Skeletal muscle satellite cell (primary cell): ENCODE data around the gene NFE2L2.

Source experiments
- H3K27me3 ChIP-seq: 2 replicates; pipeline ENCODE4 v1.7.0; 2013; ENCODE audit warnings: low read length; ENCODE audit not compliant: control insufficient read depth, insufficient read depth
- H3K36me3 ChIP-seq: 2 replicates; pipeline ENCODE4 v1.7.0; 2013; ENCODE audit warnings: mild to moderate bottlenecking, control low read depth, low read length; ENCODE audit not compliant: insufficient read depth
- H3K4me1 ChIP-seq: 2 replicates; pipeline ENCODE4 v1.7.0; 2013; ENCODE audit warnings: low read length; ENCODE audit not compliant: control insufficient read depth, insufficient read depth
- H3K4me2 ChIP-seq: 2 replicates; pipeline ENCODE4 v1.7.0; 2013; ENCODE audit warnings: mild to moderate bottlenecking, low read length
- H3K4me3 ChIP-seq: 2 replicates; pipeline ENCODE4 v1.7.0; 2013; ENCODE audit warnings: low read length
- H3K9ac ChIP-seq: 2 replicates; pipeline ENCODE4 v1.7.0; 2013; ENCODE audit warnings: mild to moderate bottlenecking, low read depth, low read length, moderate library complexity
- H3K9me3 ChIP-seq: replicated peaks from 2 replicates; pipeline ENCODE4 v1.7.0; 2013; ENCODE audit warnings: mild to moderate bottlenecking, control low read depth, low read length

Gene NFE2L2

DNA sequence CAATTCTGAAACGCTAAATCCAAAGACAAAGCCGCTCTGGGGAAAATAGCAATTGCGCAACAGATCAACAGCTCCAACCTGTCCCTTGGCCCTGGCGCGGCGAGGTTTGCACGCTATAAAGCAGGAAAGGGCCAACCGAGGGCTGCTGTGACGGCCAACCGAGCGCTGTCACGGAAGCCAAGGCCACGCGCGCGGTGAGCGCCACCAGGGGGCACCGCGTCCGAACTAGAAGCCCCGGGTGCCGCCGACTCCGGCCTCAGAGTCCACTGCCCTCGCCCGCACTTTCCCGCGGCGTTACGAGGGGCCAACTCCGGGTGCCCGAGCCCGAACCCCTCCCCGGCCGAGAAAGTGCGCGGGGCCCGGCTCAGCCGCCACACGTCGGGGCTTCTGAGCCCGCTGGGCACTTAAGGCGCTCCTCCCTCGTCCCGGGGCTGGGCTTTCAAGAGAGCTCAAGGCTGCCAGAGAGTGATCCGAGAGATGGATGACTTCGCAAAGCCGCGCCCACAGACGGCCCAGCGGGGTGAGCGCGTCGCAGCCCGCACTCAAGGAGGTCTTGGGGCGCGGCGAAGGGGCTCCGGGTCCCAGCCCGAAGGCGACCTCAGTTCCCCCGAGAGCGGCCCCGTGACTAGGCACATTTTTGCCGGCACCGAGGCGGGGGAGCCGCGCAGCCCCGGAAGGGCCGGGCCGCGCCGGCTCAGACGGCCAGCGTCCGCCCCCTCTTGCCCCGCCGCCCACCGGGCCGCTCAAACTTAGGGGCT lies 897 bp downstream of the NFE2L2 start:
- H3K27me3 ChIP-seq, result no peaks in the 10 kb centered on the region
- H3K9ac ChIP-seq, result peak overlapping the region; percentile 98
- peaks cover 35% of the 10 kb centered on the region for H3K4me1 ChIP-seq
- peak overlapping the region; percentile 89 for H3K4me3 ChIP-seq
- no peaks in the 10 kb centered on the region for H3K9me3 ChIP-seq
- H3K4me2 ChIP-seq, result peak overlapping the region; percentile 99
- H3K36me3 ChIP-seq, result peaks cover 3% of the 10 kb centered on the region

DNA sequence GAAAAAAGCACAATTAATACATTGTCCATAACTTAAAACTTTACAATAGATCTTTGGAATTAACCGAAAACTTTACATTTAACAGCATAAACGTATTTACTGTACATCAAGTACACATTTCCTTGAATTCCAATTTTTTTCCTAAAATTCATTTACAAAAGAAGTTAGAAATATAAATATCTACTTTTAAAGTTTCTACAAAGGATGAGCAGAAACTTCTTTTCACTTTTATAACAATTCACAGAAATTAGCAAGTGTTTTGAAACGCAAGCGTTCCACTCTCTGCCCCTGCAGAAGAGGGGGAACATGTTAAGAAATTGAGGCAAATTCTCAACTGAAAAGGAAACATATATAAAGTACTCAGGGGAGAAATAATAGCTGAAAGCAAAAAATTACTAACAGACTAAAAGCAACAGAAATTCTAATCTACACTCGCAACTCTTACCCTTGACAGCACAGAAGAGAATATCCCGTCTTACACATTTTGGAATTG lies 1.5 kb downstream of the NFE2L2 start:
- peaks cover 7% of the 10 kb centered on the region for H3K36me3 ChIP-seq
- no peaks in the 10 kb centered on the region for H3K9me3 ChIP-seq
- peaks cover 35% of the 10 kb centered on the region for H3K4me1 ChIP-seq
- no peaks in the 10 kb centered on the region for H3K27me3 ChIP-seq
- H3K4me2 ChIP-seq, result peak overlapping the region; percentile 93
- H3K4me3 ChIP-seq, result peak overlapping the region; percentile 89
- peak overlapping the region; percentile 98 for H3K9ac ChIP-seq

GRCh38 chr2:177262092-177262491 lies 2.4 kb downstream of the NFE2L2 start:
- peak overlapping the region; percentile 93 for H3K4me2 ChIP-seq
- peak overlapping the region; percentile 98 for H3K9ac ChIP-seq

GRCh38 chr2:177261116-177262060 lies 3.1 kb downstream of the NFE2L2 start:
- Histone ChIP-seq H3K4me3 (peak overlapping the region; percentile 89), H3K4me2 (peak overlapping the region; percentile 93)

More at GRCh38 chr2:177262092-177262491, 2.4 kb downstream of the NFE2L2 start:
- H3K36me3 ChIP-seq, result peaks cover 9% of the 10 kb centered on the region
- H3K27me3 ChIP-seq, result no peaks in the 10 kb centered on the region
- peaks cover 38% of the 10 kb centered on the region for H3K4me1 ChIP-seq
- H3K4me3 ChIP-seq, result peak overlapping the region; percentile 89
- H3K9me3 ChIP-seq, result no peaks in the 10 kb centered on the region

GRCh38 chr2:177260379-177260778 lies 4.1 kb downstream of the NFE2L2 start:
- Histone ChIP-seq H3K27me3 (no peaks in the 10 kb centered on the region), H3K4me3 (peak overlapping the region; percentile 89), H3K36me3 (peaks cover 17% of the 10 kb centered on the region), H3K9me3 (no peaks in the 10 kb centered on the region), H3K4me1 (peaks cover 38% of the 10 kb centered on the region), H3K4me2 (peak overlapping the region; percentile 93), H3K9ac (no peak overlapping the region)

More at GRCh38 chr2:177261116-177262060, 3.1 kb downstream of the NFE2L2 start:
- Histone ChIP-seq H3K36me3 (peaks cover 13% of the 10 kb centered on the region), H3K4me1 (peaks cover 38% of the 10 kb centered on the region), H3K27me3 (no peaks in the 10 kb centered on the region), H3K9ac (peak overlapping the region; percentile 98), H3K9me3 (no peaks in the 10 kb centered on the region)

GRCh38 chr2:177258059-177258458 lies 6.5 kb downstream of the NFE2L2 start:
- Histone ChIP-seq H3K4me2 (no peak overlapping the region), H3K4me3 (no peak overlapping the region), H3K9ac (no peak overlapping the region), H3K36me3 (peaks cover 40% of the 10 kb centered on the region), H3K27me3 (no peaks in the 10 kb centered on the region), H3K9me3 (no peaks in the 10 kb centered on the region), H3K4me1 (peaks cover 54% of the 10 kb centered on the region)

DNA sequence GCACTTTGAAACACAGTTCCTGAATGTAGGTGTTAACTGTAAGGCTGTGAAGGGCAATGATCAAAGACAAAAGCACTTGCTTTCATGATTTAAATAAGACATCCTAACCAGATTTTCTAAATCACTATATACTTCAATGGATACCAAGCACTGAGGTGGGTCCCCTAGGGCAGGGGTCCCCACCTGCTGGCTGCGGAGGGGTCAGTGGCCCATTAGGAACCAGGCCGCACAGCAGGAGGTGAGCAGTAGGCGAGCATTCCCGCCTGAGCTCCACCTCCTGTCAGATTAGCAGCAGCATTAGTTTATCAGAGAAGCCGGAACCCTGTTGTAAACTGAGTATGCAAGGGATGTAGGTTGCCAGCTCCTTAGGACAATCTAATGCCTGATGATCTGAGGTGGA lies 7.1 kb downstream of the NFE2L2 start:
- Histone ChIP-seq H3K4me2 (no peak overlapping the region), H3K4me1 (peaks cover 60% of the 10 kb centered on the region), H3K9ac (no peak overlapping the region), H3K36me3 (peaks cover 45% of the 10 kb centered on the region), H3K9me3 (no peaks in the 10 kb centered on the region), H3K4me3 (no peak overlapping the region), H3K27me3 (no peaks in the 10 kb centered on the region)

GRCh38 chr2:177256695-177257094 lies 7.8 kb downstream of the NFE2L2 start:
- peaks cover 45% of the 10 kb centered on the region for H3K36me3 ChIP-seq

DNA sequence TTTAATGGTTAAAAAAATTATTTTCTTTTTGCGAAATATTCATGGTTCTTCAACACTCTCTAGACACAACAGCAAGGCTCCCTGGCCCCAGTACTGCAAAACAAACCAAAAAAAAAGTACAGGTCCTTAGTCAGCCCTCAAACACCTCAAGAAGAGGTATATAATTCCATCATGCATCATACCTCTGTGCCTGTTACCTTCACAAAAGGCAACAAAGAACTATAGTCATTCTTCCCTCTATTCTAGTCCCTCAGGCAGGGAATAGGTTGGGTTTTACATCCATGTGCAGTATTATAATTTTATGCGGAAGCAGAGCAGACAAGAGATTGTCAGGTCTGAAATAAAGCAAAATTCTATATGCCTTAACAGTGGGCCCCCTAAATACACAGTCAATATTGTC lies 8.5 kb downstream of the NFE2L2 start:
- Histone ChIP-seq H3K9me3 (no peaks in the 10 kb centered on the region), H3K4me3 (no peak overlapping the region), H3K4me1 (peaks cover 68% of the 10 kb centered on the region), H3K4me2 (no peak overlapping the region), H3K9ac (no peak overlapping the region), H3K27me3 (no peaks in the 10 kb centered on the region), H3K36me3 (peaks cover 45% of the 10 kb centered on the region)

More at GRCh38 chr2:177256695-177257094, 7.8 kb downstream of the NFE2L2 start:
- Histone ChIP-seq H3K9ac (no peak overlapping the region), H3K4me1 (peaks cover 68% of the 10 kb centered on the region), H3K27me3 (no peaks in the 10 kb centered on the region), H3K4me3 (no peak overlapping the region), H3K4me2 (peak overlapping the region; percentile 27), H3K9me3 (no peaks in the 10 kb centered on the region)

- H3K27me3 ChIP-seq, result no peaks in the 10 kb centered on the region
- peak overlapping the region; percentile 28 for H3K4me2 ChIP-seq
- H3K36me3 ChIP-seq, result peaks cover 50% of the 10 kb centered on the region
- H3K4me1 ChIP-seq, result peaks cover 64% of the 10 kb centered on the region
- H3K4me3 ChIP-seq, result no peak overlapping the region
- H3K9me3 ChIP-seq, result no peaks in the 10 kb centered on the region
- no peak overlapping the region for H3K9ac ChIP-seq
Measured at GRCh38 chr2:177255227-177255601, 9.3 kb downstream of the NFE2L2 start.

- H3K27me3 ChIP-seq, result no peaks in the 10 kb centered on the region
- peaks cover 55% of the 10 kb centered on the region for H3K36me3 ChIP-seq
- H3K4me2 ChIP-seq, result no peak overlapping the region
- no peak overlapping the region for H3K9ac ChIP-seq
- H3K9me3 ChIP-seq, result no peaks in the 10 kb centered on the region
- peaks cover 61% of the 10 kb centered on the region for H3K4me1 ChIP-seq
- H3K4me3 ChIP-seq, result no peak overlapping the region
Measured at GRCh38 chr2:177254433-177255226, 9.9 kb downstream of the NFE2L2 start.
